HEK293 (cell line): ENCODE results near the gene MUS81.
A peak's percentile ranks its signal among the peaks of the same experiment; 100 is the strongest.

Source experiments
- GLI4 ChIP-seq: fragments of 450-650 bp; formaldehyde crosslinking; IDR thresholded peaks from 2 replicates; pipeline ENCODE4 v1.5.1; 2016; ENCODE audit warnings: missing biosample characterization, missing genetic modification characterization
- GLIS1 ChIP-seq: fragments of 450-650 bp; formaldehyde crosslinking; IDR thresholded peaks from 2 replicates; pipeline ENCODE4 v1.5.1; 2016; ENCODE audit warnings: missing biosample characterization, missing genetic modification characterization
- HOXC10 ChIP-seq: sonication (generic); formaldehyde crosslinking; IDR thresholded peaks from 2 replicates; pipeline ENCODE4 v1.8.1; 2023; ENCODE audit warnings: mild to moderate bottlenecking, missing genetic modification reagents
- KLF10 ChIP-seq: fragments of 450-650 bp; IDR thresholded peaks from 2 replicates; pipeline ENCODE4 v1.5.1; 2018; ENCODE audit warnings: missing biosample characterization, mild to moderate bottlenecking, missing genetic modification characterization
- MYNN ChIP-seq: fragments of 450-650 bp; formaldehyde crosslinking; IDR thresholded peaks from 2 replicates; pipeline ENCODE4 v1.5.1; 2016; ENCODE audit warnings: missing biosample characterization, missing genetic modification characterization, borderline replicate concordance
- MZF1 ChIP-seq: fragments of 450-650 bp; formaldehyde crosslinking; IDR thresholded peaks from 2 replicates; pipeline ENCODE4 v1.5.1; 2017; ENCODE audit warnings: missing biosample characterization, missing genetic modification characterization, borderline replicate concordance
- OSR2 ChIP-seq: fragments of 450-650 bp; formaldehyde crosslinking; IDR thresholded peaks from 2 replicates; pipeline ENCODE4 v1.5.1; 2016; ENCODE audit warnings: missing biosample characterization, missing genetic modification characterization
- OVOL3 ChIP-seq: fragments of 450-650 bp; formaldehyde crosslinking; IDR thresholded peaks from 2 replicates; pipeline ENCODE4 v1.5.1; 2016; ENCODE audit warnings: missing biosample characterization, missing genetic modification characterization
- REPIN1 ChIP-seq: fragments of 450-650 bp; formaldehyde crosslinking; IDR thresholded peaks from 2 replicates; pipeline ENCODE4 v1.5.1; 2017; ENCODE audit warnings: missing biosample characterization, missing genetic modification characterization, low read depth
- SP3 ChIP-seq: fragments of 450-650 bp; formaldehyde crosslinking; IDR thresholded peaks from 2 replicates; pipeline ENCODE4 v1.5.1; 2016; ENCODE audit warnings: missing biosample characterization, missing genetic modification characterization
- ZBTB11 ChIP-seq: fragments of 450-650 bp; formaldehyde crosslinking; conservative IDR thresholded peaks from 2 replicates; pipeline ENCODE4 v1.5.1; 2016; ENCODE audit warnings: low read depth, missing biosample characterization, missing genetic modification characterization
- ZBTB26 ChIP-seq: fragments of 450-650 bp; formaldehyde crosslinking; optimal IDR thresholded peaks from 2 replicates; pipeline ENCODE3; 2016; ENCODE audit warnings: missing biosample characterization, mild to moderate bottlenecking, missing genetic modification characterization
- ZBTB48 ChIP-seq: fragments of 450-650 bp; formaldehyde crosslinking; IDR thresholded peaks from 2 replicates; pipeline ENCODE4 v1.5.1; 2016; ENCODE audit warnings: missing biosample characterization, missing genetic modification characterization
- ZBTB7A ChIP-seq: fragments of 450-650 bp; formaldehyde crosslinking; IDR thresholded peaks from 2 replicates; pipeline ENCODE4 v1.5.1; 2016; ENCODE audit warnings: low read depth, missing biosample characterization, missing genetic modification characterization
- ZBTB8A ChIP-seq: fragments of 450-650 bp; formaldehyde crosslinking; IDR thresholded peaks from 2 replicates; pipeline ENCODE4 v1.5.1; 2016; ENCODE audit warnings: missing biosample characterization, missing genetic modification characterization
- ZFHX2 ChIP-seq: fragments of 450-650 bp; formaldehyde crosslinking; conservative IDR thresholded peaks from 2 replicates; pipeline ENCODE4 v1.5.1; 2016; ENCODE audit warnings: missing biosample characterization, missing genetic modification characterization
- ZFP3 ChIP-seq: fragments of 450-650 bp; formaldehyde crosslinking; IDR thresholded peaks from 2 replicates; pipeline ENCODE4 v1.5.1; 2016; ENCODE audit warnings: low read depth, missing biosample characterization, missing genetic modification characterization
- ZFP41 ChIP-seq: fragments of 450-650 bp; formaldehyde crosslinking; IDR thresholded peaks from 2 replicates; pipeline ENCODE4 v1.5.1; 2016; ENCODE audit warnings: missing biosample characterization, missing genetic modification characterization, borderline replicate concordance
- ZFP69B ChIP-seq: fragments of 450-650 bp; formaldehyde crosslinking; IDR thresholded peaks from 2 replicates; pipeline ENCODE4 v1.5.1; 2016; ENCODE audit warnings: missing biosample characterization, missing genetic modification characterization
- ZIC2 ChIP-seq: fragments of 450-650 bp; formaldehyde crosslinking; IDR thresholded peaks from 2 replicates; pipeline ENCODE4 v1.5.1; 2016; ENCODE audit warnings: missing biosample characterization, missing genetic modification characterization
- ZNF114 ChIP-seq: fragments of 450-650 bp; formaldehyde crosslinking; IDR thresholded peaks from 2 replicates; pipeline ENCODE4 v1.5.0; 2017; ENCODE audit warnings: missing biosample characterization, missing genetic modification characterization
- ZNF16 ChIP-seq: fragments of 450-650 bp; formaldehyde crosslinking; IDR thresholded peaks from 2 replicates; pipeline ENCODE4 v1.5.1; 2016; ENCODE audit warnings: low read depth, missing biosample characterization, missing genetic modification characterization
- ZNF202 ChIP-seq: fragments of 450-650 bp; formaldehyde crosslinking; IDR thresholded peaks from 2 replicates; pipeline ENCODE4 v1.5.1; 2016; ENCODE audit warnings: missing biosample characterization, missing genetic modification characterization, borderline replicate concordance
- ZNF211 ChIP-seq: fragments of 450-650 bp; formaldehyde crosslinking; IDR thresholded peaks from 2 replicates; pipeline ENCODE4 v1.5.1; 2016; ENCODE audit warnings: low read depth, missing biosample characterization, missing genetic modification characterization
- ZNF26 ChIP-seq: fragments of 450-650 bp; formaldehyde crosslinking; IDR thresholded peaks from 2 replicates; pipeline ENCODE4 v1.5.1; 2016; ENCODE audit warnings: missing biosample characterization, missing genetic modification characterization
- ZNF37A ChIP-seq: fragments of 450-650 bp; IDR thresholded peaks from 2 replicates; pipeline ENCODE4 v1.5.1; 2018; ENCODE audit warnings: missing biosample characterization, missing genetic modification characterization
- ZNF423 ChIP-seq: fragments of 450-650 bp; formaldehyde crosslinking; IDR thresholded peaks from 2 replicates; pipeline ENCODE4 v1.5.1; 2016; ENCODE audit warnings: missing biosample characterization, missing genetic modification characterization
- ZNF433 ChIP-seq: fragments of 450-650 bp; formaldehyde crosslinking; IDR thresholded peaks from 2 replicates; pipeline ENCODE4 v1.5.1; 2016; ENCODE audit warnings: missing biosample characterization, missing genetic modification characterization, low read depth
- ZNF510 ChIP-seq: fragments of 450-650 bp; formaldehyde crosslinking; IDR thresholded peaks from 2 replicates; pipeline ENCODE4 v1.5.1; 2018; ENCODE audit warnings: mild to moderate bottlenecking, missing genetic modification characterization, missing biosample characterization; ENCODE audit not compliant: insufficient replicate concordance
- ZNF530 ChIP-seq: fragments of 450-650 bp; formaldehyde crosslinking; IDR thresholded peaks from 2 replicates; pipeline ENCODE4 v1.5.1; 2016; ENCODE audit warnings: low read depth, missing biosample characterization, missing genetic modification characterization
- ZNF571 ChIP-seq: fragments of 450-650 bp; formaldehyde crosslinking; IDR thresholded peaks from 2 replicates; pipeline ENCODE4 v1.5.0; 2017; ENCODE audit warnings: missing biosample characterization, missing genetic modification characterization
- ZNF600 ChIP-seq: fragments of 450-650 bp; formaldehyde crosslinking; IDR thresholded peaks from 2 replicates; pipeline ENCODE4 v1.5.1; 2016; ENCODE audit warnings: missing biosample characterization, missing genetic modification characterization
- ZNF701 ChIP-seq: fragments of 450-650 bp; formaldehyde crosslinking; IDR thresholded peaks from 2 replicates; pipeline ENCODE4 v1.5.1; 2016; ENCODE audit warnings: missing biosample characterization, missing genetic modification characterization
- ZNF747 ChIP-seq: fragments of 450-650 bp; formaldehyde crosslinking; IDR thresholded peaks from 2 replicates; pipeline ENCODE4 v1.5.1; 2016; ENCODE audit warnings: missing biosample characterization, missing genetic modification characterization
- ZNF777 ChIP-seq: fragments of 450-650 bp; formaldehyde crosslinking; IDR thresholded peaks from 2 replicates; pipeline ENCODE4 v1.5.1; 2017; ENCODE audit warnings: missing biosample characterization, missing genetic modification characterization, borderline replicate concordance
- ZNF785 ChIP-seq: fragments of 450-650 bp; formaldehyde crosslinking; IDR thresholded peaks from 2 replicates; pipeline ENCODE4 v1.5.1; 2016; ENCODE audit warnings: missing biosample characterization, missing genetic modification characterization
- ZNF792 ChIP-seq: fragments of 450-650 bp; formaldehyde crosslinking; IDR thresholded peaks from 2 replicates; pipeline ENCODE4 v1.5.1; 2016; ENCODE audit warnings: missing biosample characterization, missing genetic modification characterization
- ZNF837 ChIP-seq: fragments of 450-650 bp; formaldehyde crosslinking; IDR thresholded peaks from 2 replicates; pipeline ENCODE4 v1.5.1; 2016; ENCODE audit warnings: missing biosample characterization, missing genetic modification characterization

MUS81 gene

GRCh38 chr11:65900125-65900898, 40.1 kb downstream of the MUS81 start, which contains the start of gene FOSL1 (continued):
- peak; percentile 72 for TF ChIP-seq ZBTB26 (tag by site-specific recombination)
- TF ChIP-seq ZNF571 (tag by site-specific recombination), result no peak
- TF ChIP-seq ZBTB7A, result no peak
- TF ChIP-seq ZFP3 (tag by site-specific recombination), result no peak
- peak; percentile 93; the same call in 1 of the 2 replicates for TF ChIP-seq KLF10 (tag by site-specific recombination)
- no peak for TF ChIP-seq OVOL3 (tag by site-specific recombination)
- peak; percentile 83 for TF ChIP-seq GLIS1
- TF ChIP-seq OSR2, result no peak
- TF ChIP-seq ZNF837 (tag by site-specific recombination), result no peak
- TF ChIP-seq ZNF747, result no peak
- TF ChIP-seq ZNF433 (tag by site-specific recombination), result no peak
- no peak for TF ChIP-seq ZNF211 (tag by site-specific recombination)
- TF ChIP-seq ZNF26 (tag by site-specific recombination), result no peak
- no peak for TF ChIP-seq ZNF114 (tag by site-specific recombination)
- TF ChIP-seq ZNF600, result no peak
- TF ChIP-seq ZNF202 (tag by site-specific recombination), result no peak
- TF ChIP-seq ZNF16, result no peak
- TF ChIP-seq ZFHX2, result 0 out of 2 replicates have a peak, but pooled peaks have one; percentile 51
- no peak for TF ChIP-seq ZNF701 (tag by site-specific recombination)
- 0 out of 2 replicates have a peak, but pooled peaks have one; percentile 8 for TF ChIP-seq ZNF37A
- peak; percentile 45 for TF ChIP-seq ZBTB8A (tag by site-specific recombination)
- TF ChIP-seq MZF1 (tag by site-specific recombination), result no peak
- TF ChIP-seq HOXC10 (CRISPR knock-in tag), result no peak
- no peak for TF ChIP-seq ZNF530 (tag by site-specific recombination)
- no peak for TF ChIP-seq ZNF792 (tag by site-specific recombination)
- no peak for TF ChIP-seq ZBTB11 (tag by site-specific recombination)
- TF ChIP-seq ZFP69B, result peak; percentile 89
- no peak for TF ChIP-seq ZNF510 (tag by site-specific recombination)
- no peak for TF ChIP-seq ZIC2 (tag by site-specific recombination)
- no peak for TF ChIP-seq ZNF777 (tag by site-specific recombination)
- TF ChIP-seq ZBTB48 (tag by site-specific recombination), result no peak
- no peak for TF ChIP-seq ZNF423 (tag by site-specific recombination)
- TF ChIP-seq REPIN1 (tag by site-specific recombination), result no peak
- no peak for TF ChIP-seq GLI4 (tag by site-specific recombination)
- no peak for TF ChIP-seq ZFP41 (tag by site-specific recombination)
- TF ChIP-seq SP3, result peak; percentile 93
- no peak for TF ChIP-seq MYNN
- TF ChIP-seq ZNF785, result no peak
